ENCODE results near the gene DLG2. TPM values are rescaled to one million over a fixed set of nuclear protein-coding genes. Genes with fewer than 3 reads are reported as not detected.

The DLG2 gene
- total RNA-seq, 3 donors from 2014 or later (not counting 1 experiment from before 2014, with no cell fraction given): 1.7 to 2.9 (median 2.2) TPM

- no peaks in the 10 kb centered on the region for H3K27me3 Mint-ChIP-seq (ENCODE audit: low read depth in 2 of 2)
- no peak overlapping the region for H3K4me3 Mint-ChIP-seq
- no CpG with 5 or more reads among the region's 1 CpG for WGBS (ENCODE audit: insufficient coverage)
- intact Hi-C loops (cut with micrococcal nuclease): no loop called here
- Histone ChIP-seq H3K27me3 (ENCODE audit: control insufficient read depth, insufficient read depth, low read length) (no peaks in the 10 kb centered on the region), H3K9me3 (ENCODE audit: control insufficient read depth, insufficient read depth, low read length) (no peaks in the 10 kb centered on the region), H3K4me1 (ENCODE audit: control insufficient read depth, insufficient read depth, low read length) (no peaks in the 10 kb centered on the region), H3K4me3 (ENCODE audit: low read length) (no peak overlapping the region), H3K36me3 (ENCODE audit: control insufficient read depth, insufficient read depth, low read length) (no peaks in the 10 kb centered on the region), H3K27ac (ENCODE audit: low read length) (no peak overlapping the region)
- no peaks in the 10 kb centered on the region for H3K36me3 Mint-ChIP-seq
- H3K27ac Mint-ChIP-seq: no peak overlapping the region
- DNase-seq (no peak), ATAC-seq (no peak)
- no peak for TF ChIP-seq CTCF (IDR thresholded peaks at IDR 0.05)
- no peaks in the 10 kb centered on the region for H3K4me1 Mint-ChIP-seq
- peaks cover 0 to 4% of the 10 kb centered on the region in 2 donors for H3K9me3 Mint-ChIP-seq
Observed at GRCh38 chr11:83674102-83674896, 1952.8 kb downstream of the DLG2 start.

DNA sequence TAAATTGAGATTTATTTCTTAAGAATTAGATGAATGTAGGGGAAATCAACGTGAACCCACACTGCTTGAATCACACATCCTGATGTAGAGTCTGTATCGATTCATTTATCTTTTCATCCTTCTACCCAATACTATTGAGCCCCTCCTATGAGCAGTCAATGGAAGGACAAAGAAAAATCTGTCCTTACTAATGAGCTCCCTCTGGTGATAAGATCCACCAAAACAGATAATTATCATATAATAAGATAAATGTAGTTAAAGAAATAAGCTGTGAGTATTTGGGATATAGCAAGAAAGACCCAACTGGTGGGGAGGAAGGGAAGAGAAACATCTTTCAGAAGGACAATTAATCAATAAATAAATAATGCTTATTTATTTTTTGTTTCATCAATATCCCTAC, 1955.9 kb downstream of the DLG2 start:
- no peaks in the 10 kb centered on the region for H3K27me3 ChIP-seq (ENCODE audit: control insufficient read depth, insufficient read depth, low read length)
- 100% methylated on average over 1 of the region's 2 CpGs for WGBS (ENCODE audit: insufficient coverage)
- ATAC-seq (no peak), DNase-seq (no peak)
- no peak for TF ChIP-seq CTCF (IDR thresholded peaks at IDR 0.05)
- Mint-ChIP-seq H3K27ac (no peak overlapping the region), H3K36me3 (no peaks in the 10 kb centered on the region), H3K9me3 (peaks cover 4 to 7% of the 10 kb centered on the region in 2 donors), H3K4me1 (no peaks in the 10 kb centered on the region), H3K4me3 (no peak overlapping the region), H3K27me3 (ENCODE audit: low read depth in 2 of 2) (no peaks in the 10 kb centered on the region)
- H3K36me3 ChIP-seq (ENCODE audit: control insufficient read depth, insufficient read depth, low read length): no peaks in the 10 kb centered on the region
- intact Hi-C loops (cut with micrococcal nuclease): no loop called here
- no peaks in the 10 kb centered on the region for H3K4me1 ChIP-seq (ENCODE audit: control insufficient read depth, insufficient read depth, low read length)
- H3K27ac ChIP-seq (ENCODE audit: low read length): no peak overlapping the region
- no peaks in the 10 kb centered on the region for H3K9me3 ChIP-seq (ENCODE audit: control insufficient read depth, insufficient read depth, low read length)
- no peak overlapping the region for H3K4me3 ChIP-seq (ENCODE audit: low read length)

- no peaks in the 10 kb centered on the region for H3K27me3 Mint-ChIP-seq (ENCODE audit: low read depth in 2 of 2)
- Histone ChIP-seq H3K36me3 (ENCODE audit: control insufficient read depth, insufficient read depth, low read length) (no peaks in the 10 kb centered on the region), H3K4me3 (ENCODE audit: low read length) (no peak overlapping the region), H3K4me1 (ENCODE audit: control insufficient read depth, insufficient read depth, low read length) (no peaks in the 10 kb centered on the region), H3K9me3 (ENCODE audit: control insufficient read depth, insufficient read depth, low read length) (no peaks in the 10 kb centered on the region), H3K27me3 (ENCODE audit: control insufficient read depth, insufficient read depth, low read length) (no peaks in the 10 kb centered on the region), H3K27ac (ENCODE audit: low read length) (no peak overlapping the region)
- peaks cover 4 to 7% of the 10 kb centered on the region in 2 donors for H3K9me3 Mint-ChIP-seq
- intact Hi-C loops (cut with micrococcal nuclease): no loop called here
- no peak overlapping the region for H3K27ac Mint-ChIP-seq
- H3K4me3 Mint-ChIP-seq: no peak overlapping the region
- DNase-seq (no peak), ATAC-seq (no peak)
- H3K36me3 Mint-ChIP-seq: no peaks in the 10 kb centered on the region
- WGBS (ENCODE audit: insufficient coverage): 89% methylated on average over 4 of the region's 4 CpGs
- H3K4me1 Mint-ChIP-seq: no peaks in the 10 kb centered on the region
- TF ChIP-seq CTCF (IDR thresholded peaks at IDR 0.05): no peak
Observed at GRCh38 chr11:83666149-83666548, 1961.0 kb downstream of the DLG2 start.

GRCh38 chr11:83663988-83664387, 1963.2 kb downstream of the DLG2 start:
- H3K4me3 ChIP-seq (ENCODE audit: low read length): no peak overlapping the region
- Mint-ChIP-seq H3K9me3 (peaks cover 4 to 8% of the 10 kb centered on the region in 2 donors), H3K4me3 (no peak overlapping the region), H3K27ac (no peak overlapping the region), H3K4me1 (no peaks in the 10 kb centered on the region), H3K27me3 (ENCODE audit: low read depth in 2 of 2) (no peaks in the 10 kb centered on the region), H3K36me3 (no peaks in the 10 kb centered on the region)
- ATAC-seq: no peak
- intact Hi-C loops (cut with micrococcal nuclease): no loop called here
- 95% methylated on average over 4 of the region's 4 CpGs for WGBS (ENCODE audit: insufficient coverage)
- no peaks in the 10 kb centered on the region for H3K4me1 ChIP-seq (ENCODE audit: control insufficient read depth, insufficient read depth, low read length)
- no peak for DNase-seq
- no peaks in the 10 kb centered on the region for H3K36me3 ChIP-seq (ENCODE audit: control insufficient read depth, insufficient read depth, low read length)
- no peak overlapping the region for H3K27ac ChIP-seq (ENCODE audit: low read length)
- no peaks in the 10 kb centered on the region for H3K9me3 ChIP-seq (ENCODE audit: control insufficient read depth, insufficient read depth, low read length)
- no peak for TF ChIP-seq CTCF (IDR thresholded peaks at IDR 0.05)
- H3K27me3 ChIP-seq (ENCODE audit: control insufficient read depth, insufficient read depth, low read length): no peaks in the 10 kb centered on the region
